H1 (cell line): Measurements from ENCODE around the gene DNAJB11. TPM values are rescaled to one million over a fixed set of nuclear protein-coding genes. Genes with fewer than 3 reads are reported as not detected.

Source experiments
- CTCF ChIA-PET: fragments of 300-600 bp; sonication (Branson Sonifier 250); formaldehyde crosslinking; loops from one replicate; lab custom pipeline; 2021; ENCODE audit not compliant: partially characterized antibody; lab: Charles Lee
- POLR2A ChIA-PET: fragments of 300-600 bp; sonication (Branson Sonifier 250); formaldehyde crosslinking; loops from one replicate; lab custom pipeline; 2021; ENCODE audit warnings: inconsistent platforms; ENCODE audit not compliant: partially characterized antibody; lab: Charles Lee
- DNase-seq, 2 experiments: peaks; one replicate each; pipeline versions ENCODE4 v3.0.0 to v3.0.0-alpha.2; 2010 to 2022; ENCODE audit warnings: low spot score in 2 of 2, low read depth in 1 of 2, mixed read lengths in 1 of 2
- FAIRE-seq: peaks from 2 replicates; lab custom pipeline; 2011; peaks lifted over from hg19 to GRCh38; lab: Jason Lieb, UNC
- H2AFZ ChIP-seq: 2 replicates; pipeline ENCODE4 v1.8.1; 2012; ENCODE audit warnings: low read length, inconsistent platforms
- H2AK5ac ChIP-seq: 2 replicates; pipeline ENCODE4 v1.6.1; 2013; ENCODE audit warnings: low read depth, low read length
- H2BK120ac ChIP-seq: replicated peaks from 2 replicates; pipeline ENCODE3; 2013; ENCODE audit warnings: low read depth, low read length, inconsistent platforms
- H2BK12ac ChIP-seq: 2 replicates; pipeline ENCODE4 v1.6.1; 2013; ENCODE audit warnings: low read depth, low read length
- H2BK15ac ChIP-seq: 2 replicates; pipeline ENCODE4 v1.6.1; 2013; ENCODE audit warnings: low read length
- H2BK20ac ChIP-seq: 2 replicates; pipeline ENCODE4 v1.6.1; 2013; ENCODE audit warnings: low read length
- H2BK5ac ChIP-seq: 2 replicates; pipeline ENCODE4 v1.6.1; 2013; ENCODE audit warnings: low read depth, low read length
- H3K14ac ChIP-seq: 2 replicates; pipeline ENCODE4 v1.6.1; 2013; ENCODE audit warnings: inconsistent platforms; ENCODE audit not compliant: insufficient read length
- H3K18ac ChIP-seq: 2 replicates; pipeline ENCODE4 v1.6.1; 2013; ENCODE audit warnings: low read length; ENCODE audit errors: extremely low read depth
- H3K23ac ChIP-seq: 2 replicates; pipeline ENCODE4 v1.6.1; 2013; ENCODE audit warnings: inconsistent platforms; ENCODE audit not compliant: insufficient read length
- H3K23me2 ChIP-seq: 2 replicates; pipeline ENCODE4 v1.6.1; 2013; ENCODE audit warnings: low read depth, low read length
- H3K27ac ChIP-seq: 2 replicates; pipeline ENCODE4 v1.6.1; 2011; ENCODE audit warnings: low read depth, low read length, inconsistent platforms
- H3K27me3 ChIP-seq, 4 experiments: replicated peaks in 1 of 4; 1 replicate in 1 of 4; 2 replicates in 3 of 4; pipeline versions ENCODE4 v1.6.1 to v1.8.1; 2011 to 2013; ENCODE audit warnings: low read length in 3 of 4, mild to moderate bottlenecking in 3 of 4, inconsistent platforms in 2 of 4, mixed read lengths in 2 of 4, moderate library complexity in 1 of 4; ENCODE audit not compliant: control insufficient read depth in 3 of 4, insufficient read depth in 3 of 4; ENCODE audit errors: extremely low read depth in 1 of 4
- H3K36me3 ChIP-seq, 4 experiments: 2 replicates each; pipeline versions ENCODE4 v1.6.1 to v1.8.1; 2011 to 2013; ENCODE audit warnings: mild to moderate bottlenecking in 4 of 4, low read length in 3 of 4, moderate library complexity in 2 of 4, control low read depth in 1 of 4, inconsistent platforms in 1 of 4; ENCODE audit not compliant: insufficient read depth in 4 of 4, control insufficient read depth in 2 of 4
- H3K4ac ChIP-seq: replicated peaks from 2 replicates; pipeline ENCODE3; 2013; ENCODE audit warnings: low read length, low read depth, mixed read lengths, inconsistent platforms; ENCODE audit not compliant: insufficient read length
- H3K4me1 ChIP-seq, 4 experiments: replicated peaks in 1 of 4; 1 replicate in 1 of 4; 2 replicates in 3 of 4; pipeline versions ENCODE4 v1.6.1 to v1.8.1; 2011 to 2013; ENCODE audit warnings: low read length in 3 of 4, inconsistent platforms in 2 of 4, mixed read lengths in 1 of 4; ENCODE audit not compliant: insufficient read depth in 4 of 4, control insufficient read depth in 3 of 4
- H3K4me2 ChIP-seq, 2 experiments: 2 replicates each; pipeline versions ENCODE4 v1.6.1 to v1.8.1; 2011 to 2013; ENCODE audit warnings: low read depth in 2 of 2, low read length in 2 of 2, control low read depth in 1 of 2, inconsistent platforms in 1 of 2, mild to moderate bottlenecking in 1 of 2; ENCODE audit not compliant: insufficient read depth in 1 of 2
- H3K4me3 ChIP-seq, 4 experiments: fragments of 200-600, 300-600 bp in 1 of 4; sonication (generic), shearing (Covaris generic), sonication (Bioruptor Twin) in 1 of 4; 2 replicates each; pipeline versions ENCODE4 v1.5.1 to v1.8.1; 2011 to 2016; ENCODE audit warnings: low read length in 4 of 4, low read depth in 3 of 4, control low read depth in 2 of 4, inconsistent platforms in 2 of 4, mild to moderate bottlenecking in 2 of 4, mixed read lengths in 1 of 4, moderate library complexity in 1 of 4; ENCODE audit not compliant: insufficient read depth in 2 of 4; ENCODE audit errors: extremely low read depth in 1 of 4
- H3K56ac ChIP-seq: replicated peaks from 2 replicates; pipeline ENCODE3; 2013; ENCODE audit warnings: low read depth, mild to moderate bottlenecking, mixed read lengths, low read length, inconsistent platforms; ENCODE audit not compliant: insufficient read length
- H3K79me1 ChIP-seq: 2 replicates; pipeline ENCODE4 v1.6.1; 2013; ENCODE audit warnings: low read depth, low read length, control low read depth
- H3K79me2 ChIP-seq, 2 experiments: 2 replicates each; pipeline versions ENCODE4 v1.6.1 to v1.8.1; 2012 to 2013; ENCODE audit warnings: low read length in 2 of 2, mild to moderate bottlenecking in 2 of 2, inconsistent platforms in 1 of 2; ENCODE audit not compliant: insufficient read depth in 2 of 2, control insufficient read depth in 1 of 2
- H3K9ac ChIP-seq, 4 experiments: replicated peaks in 1 of 4; 1 replicate in 1 of 4; 2 replicates in 3 of 4; pipeline versions ENCODE4 v1.6.1 to v1.8.1; 2011 to 2013; ENCODE audit warnings: low read depth in 3 of 4, low read length in 3 of 4, control low read depth in 2 of 4, mild to moderate bottlenecking in 2 of 4, moderate library complexity in 2 of 4, inconsistent platforms in 1 of 4; ENCODE audit errors: extremely low read depth in 1 of 4
- H3K9me3 ChIP-seq, 2 experiments: 2 replicates each; pipeline versions ENCODE4 v1.6.1 to v1.8.1; 2012 to 2013; ENCODE audit warnings: mild to moderate bottlenecking in 2 of 2, moderate library complexity in 2 of 2, control low read depth in 1 of 2, inconsistent platforms in 1 of 2, low read depth in 1 of 2, low read length in 1 of 2, mixed read lengths in 1 of 2; ENCODE audit not compliant: insufficient read depth in 2 of 2
- H4K20me1 ChIP-seq, 2 experiments: replicated peaks in 1 of 2; 2 replicates each; pipeline versions ENCODE3 to v1.8.1; 2011 to 2013; ENCODE audit warnings: inconsistent platforms in 2 of 2, low read length in 2 of 2, mild to moderate bottlenecking in 1 of 2; ENCODE audit not compliant: insufficient read depth in 2 of 2, control insufficient read depth in 1 of 2
- H4K5ac ChIP-seq: 2 replicates; pipeline ENCODE4 v1.6.1; 2013; ENCODE audit warnings: low read length, low read depth, mixed read lengths, inconsistent platforms; ENCODE audit not compliant: insufficient read length
- H4K8ac ChIP-seq: 2 replicates; pipeline ENCODE4 v1.8.0; 2013; ENCODE audit warnings: mild to moderate bottlenecking, moderate library complexity, low read length, inconsistent platforms; ENCODE audit not compliant: insufficient read depth; ENCODE audit errors: extremely low read depth
- H4K91ac ChIP-seq: replicated peaks from 2 replicates; pipeline ENCODE3; 2013; ENCODE audit warnings: low read length, mixed read lengths, inconsistent platforms; ENCODE audit not compliant: insufficient read length
- TEAD4 ChIP-seq: IDR thresholded peaks from 2 replicates; pipeline ENCODE4 v1.6.1; 2012; ENCODE audit warnings: low read depth, low read length, inconsistent platforms, mixed read lengths
- WGBS, 2 experiments: shearing (Covaris generic) in 1 of 2; methylation state at CpG; one replicate each; pipeline versions ENCODE4 v1.1.6 to v1.1.7; 2013 to 2015; ENCODE audit warnings: low lambda C conversion rate in 2 of 2, mixed read lengths in 2 of 2, inconsistent platforms in 1 of 2, low coverage in 1 of 2, missing lambda C conversion rate in 1 of 2; ENCODE audit not compliant: insufficient replicate concordance in 2 of 2, insufficient coverage in 1 of 2, insufficient read length in 1 of 2; ENCODE audit errors: extremely low coverage in 1 of 2, missing lambda C conversion rate in 1 of 2; 5-methylcytosine and 5-hydroxymethylcytosine counted together
- polyA plus RNA-seq, 7 experiments: library from polyadenylated mRNA; depleted of rRNA in 3 of 7; stranded (reverse) in 5 of 7; unstranded in 2 of 7; fragments of >200 nt in 5 of 7; fragments of 200-250 nt in 2 of 7; gene quantifications; 1 replicate in 5 of 7; 2 replicates in 1 of 7; 4 replicates in 1 of 7; pipeline versions ENCODE4 v1.2.1 to v1.2.3, GENCODE V29; 2011 to 2013; ENCODE audit warnings: missing spikeins in 2 of 7, mixed read lengths in 2 of 7
- total RNA-seq: library from RNA; stranded (reverse); fragmentation: NEBNext Ultra II Directional; extraction: Animal tissue kit (Norgen Biotek cat#: 25700); gene quantifications from 2 replicates; pipeline ENCODE4 v1.2.1, GENCODE V29; 2021

The DNAJB11 gene
- total and polyA plus RNA-seq, 2 of the 8 experiments (the other 6 are each of a cell fraction or from before 2014, with no cell fraction given): 14.6 to 63.9 TPM

GRCh38 chr3:186523434-186523833 lies 47.1 kb upstream of the DNAJB11 start:
- Histone ChIP-seq H2BK20ac (no peak overlapping the region), H4K20me1 (no peaks in the 10 kb centered on the region), H3K36me3 (no peaks in the 10 kb centered on the region), H3K23me2 (peaks cover 2% of the 10 kb centered on the region; the same call in 1 of the 2 replicates), H3K4me3 (no peak overlapping the region), H3K79me1 (no peaks in the 10 kb centered on the region), H2BK12ac (no peak overlapping the region), H3K14ac (no peak overlapping the region), H3K27ac (no peak overlapping the region), H2AK5ac (no peak overlapping the region), H2BK5ac (no peak overlapping the region), H3K56ac (no peak overlapping the region), H4K91ac (no peak overlapping the region), H3K23ac (no peak overlapping the region), H3K79me2 (no peaks in the 10 kb centered on the region), H3K27me3 (no peaks in the 10 kb centered on the region; a peak in 1 of 7 replicates), H4K5ac (no peak overlapping the region), H3K4me2 (no peak overlapping the region), H3K9ac (no peak overlapping the region), H3K18ac (no peak overlapping the region), H4K8ac (no peak overlapping the region), H2BK15ac (no peak overlapping the region), H3K4me1 (no peaks in the 10 kb centered on the region), H2AFZ (no peak overlapping the region), H2BK120ac (no peak overlapping the region), H3K4ac (no peak overlapping the region), H3K9me3 (no peaks in the 10 kb centered on the region)
- DNase-seq (no peak), FAIRE-seq (no peak)
- 95% methylated on average over 2 of the region's 2 CpGs; no CpG with 5 or more reads in 1 of the 2 experiments for WGBS, 2 experiments
- CTCF ChIA-PET: no interaction called here
- POLR2A ChIA-PET: interaction anchor here (0.6 kb wide), 1 partner anchor 427 kb away, joined by 3 read pairs; no protein-coding TSS in a partner anchor
- no peak for TF ChIP-seq TEAD4
